SK-N-SH (cell line): Measurements from ENCODE around the gene SLC9A4. TPM values are rescaled to one million over a fixed set of nuclear protein-coding genes. Genes with fewer than 3 reads are reported as not detected.

Experiments
- CTCF ChIA-PET: fragments of 300-600, 350-600 bp; formaldehyde crosslinking; extraction: SDS; loops from one replicate; lab custom pipeline; 2021; lab: Yijun Ruan, JAX
- POLR2A ChIA-PET: fragments of 350-600 bp; sonication (Branson Sonifier 250); formaldehyde crosslinking; extraction: SDS; loops from one replicate; lab custom pipeline; 2020; ENCODE audit warnings: antibody characterized with exemption, inconsistent platforms; lab: Yijun Ruan, JAX
- DNase-seq: peaks from one replicate; pipeline ENCODE4 v3.0.0; 2012
- H2AFZ ChIP-seq: fragments of 200-600 bp; sonication (generic); 2 replicates; pipeline ENCODE4 v1.8.1; 2016; ENCODE audit warnings: antibody characterized with exemption, mild to moderate bottlenecking, low read depth
- H3F3A ChIP-seq: fragments of 200-600 bp; sonication (generic); replicated peaks from 2 replicates; pipeline ENCODE3; 2016; ENCODE audit warnings: antibody characterized with exemption, mild to moderate bottlenecking; ENCODE audit not compliant: insufficient read depth
- H3K27ac ChIP-seq, 2 experiments: fragments of 200-500 bp in 1 of 2; fragments of 200-600 bp in 1 of 2; sonication (Bioruptor generic) in 1 of 2; sonication (generic), shearing (Covaris generic) in 1 of 2; 2 replicates each; pipeline versions ENCODE4 v1.5.1 to v1.6.1; 2014 to 2016; ENCODE audit warnings: low read depth in 2 of 2, inconsistent platforms in 1 of 2, low read length in 1 of 2, mild to moderate bottlenecking in 1 of 2, mixed read lengths in 1 of 2
- H3K27me3 ChIP-seq: fragments of 200-600 bp; sonication (generic), shearing (Covaris generic); 2 replicates; pipeline ENCODE4 v1.6.1; 2016; ENCODE audit warnings: mixed run types; ENCODE audit not compliant: insufficient read depth
- H3K36me3 ChIP-seq, 2 experiments: fragments of 200-500 bp in 1 of 2; fragments of 200-600 bp in 1 of 2; sonication (Bioruptor generic) in 1 of 2; sonication (generic) in 1 of 2; replicated peaks in 1 of 2; 2 replicates each; pipeline versions ENCODE3 to v1.5.1; 2014 to 2016; ENCODE audit warnings: low read length in 1 of 2, mild to moderate bottlenecking in 1 of 2; ENCODE audit not compliant: insufficient read depth in 2 of 2, control insufficient read depth in 1 of 2
- H3K4me1 ChIP-seq, 2 experiments: fragments of 200-500 bp in 1 of 2; fragments of 200-600 bp in 1 of 2; sonication (Bioruptor generic) in 1 of 2; sonication (generic), shearing (Covaris generic) in 1 of 2; 2 replicates each; pipeline versions ENCODE4 v1.5.1 to v1.6.1; 2014 to 2016; ENCODE audit warnings: low read depth in 1 of 2, low read length in 1 of 2, mixed run types in 1 of 2; ENCODE audit not compliant: insufficient read depth in 2 of 2, control insufficient read depth in 1 of 2
- H3K4me2 ChIP-seq: fragments of 200-600 bp; sonication (generic), shearing (Covaris generic); 2 replicates; pipeline ENCODE4 v1.6.1; 2017; ENCODE audit warnings: mixed run types
- H3K4me3 ChIP-seq, 2 experiments: fragments of 200-500 bp in 1 of 2; fragments of 200-600 bp in 1 of 2; sonication (Bioruptor generic) in 1 of 2; sonication (generic), shearing (Covaris generic) in 1 of 2; 2 replicates each; pipeline versions ENCODE4 v1.5.1 to v1.8.1; 2014 to 2016; ENCODE audit warnings: low read depth in 2 of 2, inconsistent platforms in 1 of 2, low read length in 1 of 2, mild to moderate bottlenecking in 1 of 2, mixed read lengths in 1 of 2, moderate library complexity in 1 of 2
- H3K79me2 ChIP-seq: fragments of 200-600 bp; sonication (generic); 2 replicates; pipeline ENCODE4 v1.8.1; 2017; ENCODE audit warnings: mild to moderate bottlenecking; ENCODE audit not compliant: insufficient read depth
- H3K9ac ChIP-seq: fragments of 200-600 bp; sonication (generic); 2 replicates; pipeline ENCODE4 v1.6.1; 2017; ENCODE audit warnings: mixed run types
- H3K9me2 ChIP-seq: fragments of 200-600 bp; sonication (generic); 2 replicates; pipeline ENCODE4 v1.6.1; 2017; ENCODE audit warnings: mixed run types
- H3K9me3 ChIP-seq: fragments of 200-600 bp; sonication (generic); 2 replicates; pipeline ENCODE4 v1.6.1; 2017; ENCODE audit warnings: mixed run types, mild to moderate bottlenecking, moderate library complexity
- H4K20me1 ChIP-seq: fragments of 200-600 bp; sonication (generic); 2 replicates; pipeline ENCODE4 v1.6.1; 2017; ENCODE audit warnings: mild to moderate bottlenecking, mixed run types; ENCODE audit not compliant: insufficient read depth
- CHD2 ChIP-seq: fragments of 150-350 bp; IDR thresholded peaks from 2 replicates; pipeline ENCODE4 v1.6.1; 2018; ENCODE audit warnings: low read length; ENCODE audit not compliant: partially characterized antibody
- CTCF ChIP-seq: fragments of 200-600 bp; sonication (generic); IDR thresholded peaks from 2 replicates; pipeline ENCODE4 v1.6.1; 2017; ENCODE audit warnings: antibody characterized with exemption, mild to moderate bottlenecking, moderate library complexity
- ELF1 ChIP-seq: IDR thresholded peaks from 2 replicates; pipeline ENCODE4 v1.4.0; 2012
- FOSL2 ChIP-seq: IDR thresholded peaks from 2 replicates; pipeline ENCODE4 v1.4.0; 2012; ENCODE audit warnings: low read depth, mild to moderate bottlenecking, moderate library complexity, borderline replicate concordance
- FOXJ3 ChIP-seq: sonication (generic); formaldehyde crosslinking; IDR thresholded peaks from 2 replicates; pipeline ENCODE4 v1.5.1; 2020; ENCODE audit warnings: mild to moderate bottlenecking, missing genetic modification reagents
- FOXM1 ChIP-seq: IDR thresholded peaks from 2 replicates; pipeline ENCODE4 v1.4.0; 2012; ENCODE audit warnings: low read depth, mild to moderate bottlenecking
- MEF2A ChIP-seq: IDR thresholded peaks from 2 replicates; pipeline ENCODE4 v1.4.0; 2012; ENCODE audit warnings: low read depth, borderline replicate concordance
- PBX3 ChIP-seq: IDR thresholded peaks from 2 replicates; pipeline ENCODE4; 2012
- POLR2AphosphoS5 ChIP-seq: IDR thresholded peaks from 2 replicates; pipeline ENCODE4 v1.6.1; 2012; ENCODE audit warnings: low read depth, low read length
- RAD21 ChIP-seq: IDR thresholded peaks from 2 replicates; pipeline ENCODE4 v1.6.1; 2012; ENCODE audit warnings: mild to moderate bottlenecking, low read length
- REST ChIP-seq: IDR thresholded peaks from 2 replicates; pipeline ENCODE4 v1.6.1; 2012; ENCODE audit warnings: mild to moderate bottlenecking, low read depth, low read length, moderate library complexity
- SIN3A ChIP-seq: IDR thresholded peaks from 2 replicates; pipeline ENCODE4 v1.6.1; 2012; ENCODE audit warnings: low read depth, mild to moderate bottlenecking, low read length, moderate library complexity, borderline replicate concordance
- TAF1 ChIP-seq: IDR thresholded peaks from 2 replicates; pipeline ENCODE4 v1.6.1; 2012; ENCODE audit warnings: low read depth, mild to moderate bottlenecking, low read length, moderate library complexity, borderline replicate concordance
- TCF12 ChIP-seq: IDR thresholded peaks from 2 replicates; pipeline ENCODE4 v1.4.0; 2012
- TEAD4 ChIP-seq: IDR thresholded peaks from 2 replicates; pipeline ENCODE4 v1.4.0; 2012; ENCODE audit warnings: mild to moderate bottlenecking, borderline replicate concordance; ENCODE audit not compliant: insufficient read depth
- USF1 ChIP-seq: IDR thresholded peaks from 2 replicates; pipeline ENCODE4 v1.4.0; 2012; ENCODE audit warnings: low read depth, borderline replicate concordance
- WGBS: methylation state at CpG from one replicate; pipeline ENCODE4 v1.1.6; 2017; ENCODE audit warnings: low lambda C conversion rate; 5-methylcytosine and 5-hydroxymethylcytosine counted together
- polyA plus RNA-seq, 3 experiments: library from polyadenylated mRNA; depleted of rRNA; stranded (reverse); fragments of >200 nt; gene quantifications; 2 replicates each; pipeline ENCODE4 v1.2.3, GENCODE V29; 2012

SLC9A4 gene
- polyA plus RNA-seq, 1 of the 3 experiments (the other 2 are of a cell fraction): 0.07 TPM

- Histone ChIP-seq H3F3A (peaks cover 16% of the 10 kb centered on the region), H3K4me1 (peaks cover 0 to 16% of the 10 kb centered on the region in 2 experiments; a peak in 1 of 4 replicates), H3K79me2 (no peaks in the 10 kb centered on the region), H3K4me3 (no peak overlapping the region), H3K9me3 (no peaks in the 10 kb centered on the region), H3K27me3 (no peaks in the 10 kb centered on the region), H4K20me1 (no peaks in the 10 kb centered on the region), H3K4me2 (no peak overlapping the region), H3K27ac (no peak overlapping the region), H2AFZ (peak overlapping the region; percentile 75), H3K9me2 (no peaks in the 10 kb centered on the region), H3K36me3 (no peaks in the 10 kb centered on the region), H3K9ac (no peak overlapping the region)
- DNase-seq: no peak
- POLR2A ChIA-PET: no interaction called here
- CTCF ChIA-PET: interaction anchor here (1.6 kb wide), 1 partner anchor 39 kb away, joined by 8 read pairs; the partner anchor contains the start of gene SLC9A4
- 63% methylated on average over 4 of the region's 4 CpGs for WGBS
- TF ChIP-seq SIN3A (no peak), CTCF (no peak), FOXJ3 (no peak), TAF1 (no peak), FOXM1 (no peak), RAD21 (no peak), USF1 (no peak), REST (no peak), TEAD4 (no peak), TCF12 (no peak), PBX3 (no peak), POLR2AphosphoS5 (no peak), MEF2A (no peak), FOSL2 (no peak), ELF1 (no peak), CHD2 (no peak)
Observed at GRCh38 chr2:102512161-102512560, 39.1 kb downstream of the SLC9A4 start.
